Panc1 (cell line): ENCODE measurements around the gene VSX1. TPM values are rescaled to one million over a fixed set of nuclear protein-coding genes. Genes with fewer than 3 reads are reported as not detected.

ENCODE experiments used
- ATAC-seq: fragments of 200-7000 bp; cut with Tn5 transposase; 2 replicates; pipeline ENCODE4 v1.9.1; 2020; ENCODE audit warnings: mild to moderate bottlenecking, moderate library complexity
- BruUV-seq: library from RNA; stranded (reverse); fragments of 400-500 nt; replicated peaks from 2 replicates; lab custom pipeline; 2021; lab: Mats Ljungman, UMichigan
- CTCF ChIA-PET: fragments of 300-600 bp; sonication (Branson Sonifier 250); formaldehyde crosslinking; loops from one replicate; lab custom pipeline; 2022; ENCODE audit warnings: antibody characterized with exemption; lab: Charles Lee
- POLR2A ChIA-PET: fragments of 300-600 bp; sonication (Branson Sonifier 250); formaldehyde crosslinking; loops from one replicate; lab custom pipeline; 2022; ENCODE audit warnings: antibody characterized with exemption; lab: Charles Lee
- DNase-seq: peaks from one replicate; pipeline ENCODE4 v3.0.0-alpha.2; 2010; ENCODE audit warnings: low read depth, low spot score
- H3K27ac ChIP-seq: 2 replicates; pipeline ENCODE4 v1.5.1; 2011; ENCODE audit warnings: mild to moderate bottlenecking, low read length, inconsistent platforms
- H3K27me3 ChIP-seq: fragments of 200-500 bp; sonication (Bioruptor generic); 2 replicates; pipeline ENCODE4 v1.6.0; 2014; ENCODE audit warnings: low read length, inconsistent platforms; ENCODE audit not compliant: control insufficient read depth, insufficient read depth
- H3K36me3 ChIP-seq: fragments of 200-500 bp; sonication (Bioruptor generic); 2 replicates; pipeline ENCODE4 v1.5.1; 2014; ENCODE audit warnings: inconsistent platforms, mild to moderate bottlenecking, low read length, moderate library complexity; ENCODE audit not compliant: control insufficient read depth, insufficient read depth
- H3K4me1 ChIP-seq: 2 replicates; pipeline ENCODE4 v1.5.1; 2011; ENCODE audit warnings: inconsistent platforms, mild to moderate bottlenecking, low read length, moderate library complexity; ENCODE audit not compliant: control insufficient read depth, insufficient read depth
- H3K4me3 ChIP-seq, 2 experiments: 2 replicates each; pipeline ENCODE4 v1.5.1; 2011 to 2012; ENCODE audit warnings: low read depth in 2 of 2, low read length in 2 of 2, mild to moderate bottlenecking in 2 of 2, inconsistent platforms in 1 of 2, moderate library complexity in 1 of 2
- H3K9me3 ChIP-seq: fragments of 200-500 bp; sonication (Bioruptor generic); 2 replicates; pipeline ENCODE4 v1.5.1; 2014; ENCODE audit warnings: low read depth, mild to moderate bottlenecking, inconsistent platforms, low read length, moderate library complexity; ENCODE audit not compliant: control insufficient read depth, insufficient read depth
- CTCF ChIP-seq: fragments of 450-650 bp; IDR thresholded peaks from 2 replicates; pipeline ENCODE4 v1.5.1; 2017; ENCODE audit warnings: mild to moderate bottlenecking
- POLR2AphosphoS5 ChIP-seq: IDR thresholded peaks from 2 replicates; pipeline ENCODE4 v1.6.1; 2012; ENCODE audit warnings: mild to moderate bottlenecking, low read depth, low read length, moderate library complexity
- REST ChIP-seq, 2 experiments: IDR thresholded peaks; 2 replicates each; pipeline ENCODE4 v1.6.1; 2011 to 2012; ENCODE audit warnings: low read depth in 2 of 2, control low read depth in 1 of 2, low read length in 1 of 2, mild to moderate bottlenecking in 1 of 2, moderate library complexity in 1 of 2; ENCODE audit not compliant: insufficient read depth in 1 of 2
- SIN3A ChIP-seq: IDR thresholded peaks from 2 replicates; pipeline ENCODE4 v1.6.1; 2012; ENCODE audit warnings: low read depth, mild to moderate bottlenecking, low read length, moderate library complexity, borderline replicate concordance; ENCODE audit not compliant: insufficient read depth
- TCF7L2 ChIP-seq: IDR thresholded peaks from 2 replicates; pipeline ENCODE4 v1.6.1; 2011; ENCODE audit warnings: mild to moderate bottlenecking, low read depth, low read length, inconsistent platforms
- in situ Hi-C: cut with HindIII; loops from 2 replicates; pipeline ENCODE4 v1.10.0; 2016; ENCODE audit warnings: low sequenced_read_pairs, low pct_unique_long_range_greater_than_20kb
- intact Hi-C: fragments of 100-400 bp; cut with micrococcal nuclease; formaldehyde crosslinking; loops from one replicate; pipeline ENCODE4 v1.10.0; 2022; ENCODE audit not compliant: unreplicated experiment
- total RNA-seq: library from RNA; stranded (reverse); gene quantifications from one replicate; pipeline ENCODE4 v1.2.1, GENCODE V29; 2021; ENCODE audit not compliant: unreplicated experiment

Gene VSX1
- total RNA-seq, 1 experiment from 2014 or later: 0.21 TPM

GRCh38 chr20:25125636-25126035, 43.7 kb upstream of the VSX1 start:
- TF ChIP-seq POLR2AphosphoS5 (no peak), CTCF (no peak), SIN3A (no peak)
- H3K36me3 ChIP-seq: no peaks in the 10 kb centered on the region
- POLR2A ChIA-PET: no interaction called here
- no peaks in the 10 kb centered on the region for H3K9me3 ChIP-seq
- CTCF ChIA-PET: no interaction called here
- in situ Hi-C loops: no loop called here
- no peak overlapping the region for H3K4me3 ChIP-seq
- BruUV-seq: no TSS peak
- no peaks in the 10 kb centered on the region for H3K27me3 ChIP-seq
- no peak for ATAC-seq
- H3K4me1 ChIP-seq: no peaks in the 10 kb centered on the region
- intact Hi-C loops: no loop called here
- DNase-seq: no peak
- no peak overlapping the region for H3K27ac ChIP-seq

- no peak overlapping the region for H3K27ac ChIP-seq
- TF ChIP-seq CTCF (no peak), SIN3A (no peak), POLR2AphosphoS5 (no peak), TCF7L2 (no peak), REST (IDR thresholded peaks at IDR 0.05; ENCODE audit: insufficient read depth in 1 of 2, low read depth in 2 of 2, low read length in 1 of 2) (no peak)
- ChIA-PET CTCF (no interaction called here), POLR2A (no interaction called here)
- H3K4me3 ChIP-seq: no peak overlapping the region
- peaks cover 23% of the 10 kb centered on the region for H3K4me1 ChIP-seq
- H3K9me3 ChIP-seq: no peaks in the 10 kb centered on the region
- no peaks in the 10 kb centered on the region for H3K27me3 ChIP-seq
- no peak for ATAC-seq
- no peaks in the 10 kb centered on the region for H3K36me3 ChIP-seq
- DNase-seq: no peak
- intact Hi-C loops (no loop called here), in situ Hi-C loops (no loop called here)
- no TSS peak for BruUV-seq
Measured at GRCh38 chr20:25120920-25121319, 39.0 kb upstream of the VSX1 start.
